MM.1S (cell line): ENCODE measurements around the gene ULK4.

Source experiments
- DNase-seq: peaks from one replicate; pipeline ENCODE4 v3.0.0-alpha.2; 2015
- H2AFZ ChIP-seq: fragments of 300-600 bp; sonication (generic); 2 replicates; pipeline ENCODE4 v1.6.0; 2016; ENCODE audit warnings: antibody characterized with exemption, low read length
- H3F3A ChIP-seq: fragments of 300-600 bp; sonication (generic); 2 replicates; pipeline ENCODE4 v1.6.1; 2016; ENCODE audit warnings: mild to moderate bottlenecking, antibody characterized with exemption, low read length, moderate library complexity, mixed read lengths; ENCODE audit not compliant: insufficient read depth
- H3K27ac ChIP-seq: fragments of 300-600 bp; sonication (generic); 2 replicates; pipeline ENCODE4 v1.5.1; 2016; ENCODE audit warnings: mild to moderate bottlenecking, low read length
- H3K27me3 ChIP-seq: fragments of 300-600 bp; sonication (generic); replicated peaks from 2 replicates; pipeline ENCODE4 v1.6.0; 2016; ENCODE audit warnings: low read length; ENCODE audit not compliant: insufficient read depth
- H3K36me3 ChIP-seq: fragments of 300-600 bp; sonication (generic); replicated peaks from 2 replicates; pipeline ENCODE4 v1.6.1; 2016; ENCODE audit warnings: mild to moderate bottlenecking, low read length, mixed read lengths; ENCODE audit not compliant: insufficient read depth
- H3K4me1 ChIP-seq: fragments of 300-600 bp; sonication (generic); 2 replicates; pipeline ENCODE4 v1.6.1; 2016; ENCODE audit warnings: low read length, mixed read lengths
- H3K4me2 ChIP-seq: fragments of 300-600 bp; sonication (generic); 2 replicates; pipeline ENCODE4 v1.6.0; 2016; ENCODE audit warnings: low read depth, low read length
- H3K4me3 ChIP-seq: fragments of 300-600 bp; sonication (generic); 2 replicates; pipeline ENCODE4 v1.5.1; 2016; ENCODE audit warnings: low read length, mixed read lengths
- H3K79me2 ChIP-seq: fragments of 300-600 bp; sonication (generic); 2 replicates; pipeline ENCODE4 v1.6.1; 2016; ENCODE audit warnings: mixed run types, low read length, mixed read lengths
- H3K9ac ChIP-seq: fragments of 300-600 bp; sonication (generic); 2 replicates; pipeline ENCODE4 v1.6.1; 2016; ENCODE audit warnings: low read length, mixed read lengths
- H3K9me2 ChIP-seq: fragments of 300-600 bp; sonication (generic); replicated peaks from 2 replicates; pipeline ENCODE4 v1.6.1; 2016; ENCODE audit warnings: mild to moderate bottlenecking, low read length, mixed read lengths; ENCODE audit not compliant: insufficient read depth
- H3K9me3 ChIP-seq: fragments of 300-600 bp; sonication (generic); replicated peaks from 2 replicates; pipeline ENCODE4 v1.6.1; 2016; ENCODE audit warnings: mild to moderate bottlenecking, low read length, mixed read lengths; ENCODE audit not compliant: insufficient read depth
- H4K20me1 ChIP-seq: fragments of 300-600 bp; sonication (generic); 2 replicates; pipeline ENCODE4 v1.6.1; 2016; ENCODE audit warnings: mild to moderate bottlenecking, low read length, moderate library complexity, mixed read lengths; ENCODE audit not compliant: insufficient read depth
- CTCF ChIP-seq: fragments of 300-600 bp; sonication (generic); IDR thresholded peaks from 2 replicates; pipeline ENCODE4 v1.5.1; 2016; ENCODE audit warnings: antibody characterized with exemption, low read length, mixed read lengths
- EZH2 ChIP-seq: fragments of 300-600 bp; sonication (generic); optimal IDR thresholded peaks from 2 replicates; pipeline ENCODE3; 2017; ENCODE audit warnings: low read depth, mild to moderate bottlenecking, antibody characterized with exemption, low read length, mixed read lengths
- EZH2phosphoT487 ChIP-seq: fragments of 300-600 bp; sonication (generic); IDR thresholded peaks from 2 replicates; pipeline ENCODE4 v1.6.1; 2018; ENCODE audit warnings: antibody characterized with exemption, low read length

ULK4 gene

DNA sequence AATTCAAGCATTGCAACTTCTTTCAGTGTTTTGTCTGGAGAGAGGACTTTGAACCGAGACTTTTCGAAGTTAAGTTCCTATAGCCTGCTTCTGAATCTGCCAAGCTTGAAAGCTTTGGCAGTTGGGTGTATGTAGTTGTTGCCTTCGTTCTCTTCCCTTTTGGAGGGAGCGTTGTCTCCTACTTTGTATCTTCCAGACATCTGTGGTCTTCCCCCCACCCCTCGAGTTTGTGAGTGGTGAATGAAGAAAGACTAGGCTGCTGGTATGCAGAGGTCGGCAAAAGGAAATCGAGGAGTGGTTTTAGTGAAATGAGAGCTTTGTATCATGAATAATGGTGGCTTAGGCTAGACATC lies 761.3 kb downstream of the ULK4 start:
- peaks cover 18% of the 10 kb centered on the region for H3K4me1 ChIP-seq
- peak overlapping the region; percentile 76 for H3K4me3 ChIP-seq
- peaks cover 60% of the 10 kb centered on the region for H3K79me2 ChIP-seq
- H3K9me2 ChIP-seq, result no peaks in the 10 kb centered on the region
- no peaks in the 10 kb centered on the region for H3K36me3 ChIP-seq
- no peak overlapping the region for H2AFZ ChIP-seq
- H3K4me2 ChIP-seq, result peak overlapping the region; percentile 80
- H3K9ac ChIP-seq, result peak overlapping the region; percentile 51; the same call in 1 of the 2 replicates
- no peak overlapping the region for H3K27ac ChIP-seq
- H4K20me1 ChIP-seq, result peaks cover 49% of the 10 kb centered on the region
- TF ChIP-seq EZH2, result no peak
- TF ChIP-seq EZH2phosphoT487, result no peak
- TF ChIP-seq CTCF, result no peak
- H3K9me3 ChIP-seq, result no peaks in the 10 kb centered on the region
- H3F3A ChIP-seq, result peaks cover 4% of the 10 kb centered on the region; the same call in 1 of the 2 replicates
- H3K27me3 ChIP-seq, result no peaks in the 10 kb centered on the region
- DNase-seq, result no peak

- peak; percentile 36 for DNase-seq
- Histone ChIP-seq H3K79me2 (peaks cover 54% of the 10 kb centered on the region), H3K27me3 (no peaks in the 10 kb centered on the region), H3K36me3 (no peaks in the 10 kb centered on the region), H4K20me1 (peaks cover 46% of the 10 kb centered on the region), H3K9me3 (no peaks in the 10 kb centered on the region), H3K9ac (peak overlapping the region; percentile 51; the same call in 1 of the 2 replicates), H2AFZ (no peak overlapping the region), H3K4me1 (peaks cover 18% of the 10 kb centered on the region), H3F3A (peaks cover 4% of the 10 kb centered on the region; the same call in 1 of the 2 replicates), H3K4me2 (peak overlapping the region; percentile 80), H3K9me2 (no peaks in the 10 kb centered on the region), H3K4me3 (peak overlapping the region; percentile 97), H3K27ac (no peak overlapping the region)
- no peak for TF ChIP-seq EZH2phosphoT487
- TF ChIP-seq EZH2, result no peak
- TF ChIP-seq CTCF, result no peak
Measured at GRCh38 chr3:41199866-41200668, 761.8 kb downstream of the ULK4 start.

GRCh38 chr3:41198950-41199865 lies 762.7 kb downstream of the ULK4 start, which contains the start of gene CTNNB1:
Gene CTNNB1 (plus strand): TSS chr3:41199505. CDS start chr3:41224069, 24,564 bp downstream.
- no peaks in the 10 kb centered on the region for H3K9me2 ChIP-seq
- H3K79me2 ChIP-seq, result peaks cover 46% of the 10 kb centered on the region
- no peaks in the 10 kb centered on the region for H3K36me3 ChIP-seq
- DNase-seq, result peak; percentile 89
- peak within 1 kb of the TSS; percentile 88 for H2AFZ ChIP-seq
- H3K9ac ChIP-seq, result peak within 1 kb of the TSS; percentile 89
- H3K4me2 ChIP-seq, result peak within 1 kb of the TSS; percentile 80
- peak within 1 kb of the TSS; percentile 97 for H3K4me3 ChIP-seq
- TF ChIP-seq EZH2phosphoT487 (no peak), CTCF (no peak), EZH2 (no peak)
- no peaks in the 10 kb centered on the region for H3K9me3 ChIP-seq
- peaks cover 4% of the 10 kb centered on the region; the same call in 1 of the 2 replicates for H3F3A ChIP-seq
- peak within 1 kb of the TSS; percentile 76; the same call in 1 of the 2 replicates for H3K27ac ChIP-seq
- peaks cover 37% of the 10 kb centered on the region for H4K20me1 ChIP-seq
- no peaks in the 10 kb centered on the region for H3K27me3 ChIP-seq
- H3K4me1 ChIP-seq, result peaks cover 18% of the 10 kb centered on the region
